Cardiac muscle cell (in vitro differentiated cells and primary cell): ENCODE data around the gene VSIG10L. TPM values are rescaled to one million over a fixed set of nuclear protein-coding genes. Genes with fewer than 3 reads are reported as not detected.

Source experiments
- DNase-seq, 2 donors: peaks; one replicate each; pipeline versions ENCODE4 v3.0.0 to v3.0.0-alpha.2; 2010 to 2017; ENCODE audit warnings: low read depth in 1 of 2, low spot score in 1 of 2
- H3K27ac ChIP-seq: fragments of 200-600 bp; sonication (generic); 2 replicates; pipeline ENCODE4 v1.5.1; 2016
- H3K27me3 ChIP-seq: fragments of 200-600 bp; sonication (generic); 2 replicates; pipeline ENCODE4 v1.6.0; 2016; ENCODE audit warnings: control low read depth
- H3K36me3 ChIP-seq: fragments of 200-600 bp; sonication (generic); 2 replicates; pipeline ENCODE4 v1.5.1; 2016; ENCODE audit warnings: control low read depth
- H3K4me1 ChIP-seq: fragments of 200-600 bp; sonication (generic); 2 replicates; pipeline ENCODE4 v1.8.1; 2017; ENCODE audit warnings: low read depth, mild to moderate bottlenecking, mixed run types
- H3K4me3 ChIP-seq: fragments of 200-600 bp; sonication (generic); 2 replicates; pipeline ENCODE4 v1.5.1; 2016; ENCODE audit warnings: mild to moderate bottlenecking
- H3K9me3 ChIP-seq: fragments of 200-600 bp; sonication (generic); 2 replicates; pipeline ENCODE4 v1.5.1; 2017; ENCODE audit warnings: low read depth, mild to moderate bottlenecking, control low read depth
- polyA plus RNA-seq: library from polyadenylated mRNA; unstranded; fragments of >200 nt; fragmentation: Nextera tagmentation; extraction: Ambion mirVana; gene quantifications from 2 replicates; pipeline ENCODE4 v1.2.1, GENCODE V29; 2016
- total RNA-seq: library from RNA; depleted of rRNA; stranded (reverse); fragments of >200 nt; gene quantifications from 2 replicates; pipeline ENCODE4 v1.2.3, GENCODE V29; 2016
- TF ChIP-seq, protein P1 (sequence below): IDR thresholded peaks from 2 replicates; pipeline ENCODE4 v1.5.1; 2012; ENCODE audit warnings: low read depth, mild to moderate bottlenecking, low read length

The VSIG10L gene
- total and polyA plus RNA-seq, 2 experiments from 2014 or later, result 5.0 to 9.1 TPM

DNA sequence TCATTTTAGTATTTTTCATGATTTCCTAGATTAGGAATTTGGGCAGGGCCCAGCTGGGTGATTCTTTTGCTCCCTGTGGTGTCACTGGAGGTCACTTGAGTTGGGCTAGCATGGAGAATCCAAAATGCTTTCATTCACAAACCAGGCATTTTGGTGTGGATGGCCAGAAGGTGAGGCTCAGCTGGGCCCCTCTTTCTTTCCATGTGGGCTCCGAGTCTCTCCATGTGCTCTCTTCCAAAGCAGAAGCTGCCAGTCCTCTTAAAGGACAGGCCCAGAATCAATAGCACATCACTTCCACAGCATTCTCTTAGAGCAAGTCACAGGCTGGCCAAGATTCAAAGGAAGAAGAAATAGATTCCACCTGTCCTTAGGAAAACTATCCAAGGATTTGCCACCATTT lies 52.3 kb downstream of the VSIG10L start:
- H3K27ac ChIP-seq, result no peak overlapping the region
- TF ChIP-seq, protein P1, sequence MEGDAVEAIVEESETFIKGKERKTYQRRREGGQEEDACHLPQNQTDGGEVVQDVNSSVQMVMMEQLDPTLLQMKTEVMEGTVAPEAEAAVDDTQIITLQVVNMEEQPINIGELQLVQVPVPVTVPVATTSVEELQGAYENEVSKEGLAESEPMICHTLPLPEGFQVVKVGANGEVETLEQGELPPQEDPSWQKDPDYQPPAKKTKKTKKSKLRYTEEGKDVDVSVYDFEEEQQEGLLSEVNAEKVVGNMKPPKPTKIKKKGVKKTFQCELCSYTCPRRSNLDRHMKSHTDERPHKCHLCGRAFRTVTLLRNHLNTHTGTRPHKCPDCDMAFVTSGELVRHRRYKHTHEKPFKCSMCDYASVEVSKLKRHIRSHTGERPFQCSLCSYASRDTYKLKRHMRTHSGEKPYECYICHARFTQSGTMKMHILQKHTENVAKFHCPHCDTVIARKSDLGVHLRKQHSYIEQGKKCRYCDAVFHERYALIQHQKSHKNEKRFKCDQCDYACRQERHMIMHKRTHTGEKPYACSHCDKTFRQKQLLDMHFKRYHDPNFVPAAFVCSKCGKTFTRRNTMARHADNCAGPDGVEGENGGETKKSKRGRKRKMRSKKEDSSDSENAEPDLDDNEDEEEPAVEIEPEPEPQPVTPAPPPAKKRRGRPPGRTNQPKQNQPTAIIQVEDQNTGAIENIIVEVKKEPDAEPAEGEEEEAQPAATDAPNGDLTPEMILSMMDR, result no peak
- no peaks in the 10 kb centered on the region for H3K9me3 ChIP-seq
- no peaks in the 10 kb centered on the region for H3K4me1 ChIP-seq
- H3K4me3 ChIP-seq, result no peak overlapping the region
- H3K36me3 ChIP-seq, result no peaks in the 10 kb centered on the region
- DNase-seq, result no peak
- H3K27me3 ChIP-seq, result no peaks in the 10 kb centered on the region

DNA sequence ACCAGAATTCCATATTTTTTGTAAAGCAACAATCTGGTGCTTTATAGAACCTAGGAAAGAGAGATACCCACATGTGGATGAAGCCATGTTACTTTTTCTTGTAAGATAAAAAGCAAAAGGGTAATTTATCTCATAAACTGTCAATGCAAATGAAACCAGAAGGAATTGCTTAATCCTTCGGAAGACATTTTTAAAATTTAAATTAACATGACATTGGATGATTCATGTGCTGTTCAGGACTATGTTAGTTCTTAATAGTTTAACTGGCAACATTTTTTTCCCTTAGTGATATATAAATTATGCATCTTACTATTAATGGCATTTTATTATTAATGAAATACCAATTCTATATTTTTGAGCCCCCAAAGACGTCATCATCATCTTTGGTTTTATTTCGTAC lies 56.3 kb downstream of the VSIG10L start:
- Histone ChIP-seq H3K9me3 (no peaks in the 10 kb centered on the region), H3K27ac (no peak overlapping the region), H3K27me3 (no peaks in the 10 kb centered on the region), H3K4me3 (no peak overlapping the region), H3K4me1 (no peaks in the 10 kb centered on the region), H3K36me3 (no peaks in the 10 kb centered on the region)
- TF ChIP-seq, protein P1, result no peak
- DNase-seq, result no peak

DNA sequence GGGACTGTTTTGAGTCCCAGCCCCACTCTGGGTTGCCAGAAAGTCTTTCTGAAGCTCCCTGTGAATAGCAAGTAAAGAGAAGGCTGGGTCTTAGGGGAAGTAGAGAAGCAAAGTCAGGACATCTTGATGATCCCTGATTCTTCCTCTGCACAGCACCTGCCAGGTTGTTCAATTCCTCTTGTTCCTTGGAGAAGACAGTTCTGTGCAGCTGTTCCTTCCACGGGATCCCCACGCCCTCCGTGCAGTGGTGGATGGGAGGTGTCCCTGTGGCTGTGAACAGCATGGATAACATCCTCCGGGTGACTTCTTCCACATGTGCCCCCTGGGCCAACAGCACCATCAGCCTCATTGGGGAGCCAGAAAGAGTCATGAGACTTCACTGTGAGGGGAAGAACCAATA lies 59.6 kb downstream of the VSIG10L start:
- H3K36me3 ChIP-seq, result no peaks in the 10 kb centered on the region
- H3K27me3 ChIP-seq, result no peaks in the 10 kb centered on the region
- H3K9me3 ChIP-seq, result no peaks in the 10 kb centered on the region
- TF ChIP-seq, protein P1, result no peak
- H3K4me3 ChIP-seq, result no peak overlapping the region
- no peak overlapping the region for H3K27ac ChIP-seq
- no peak for DNase-seq
- H3K4me1 ChIP-seq, result no peaks in the 10 kb centered on the region

Other genes with a start within 250 kb of the VSIG10L start
- gene CTU1, start 233.7 kb downstream of the VSIG10L start, total RNA-seq, result 13.5 and 13.8 TPM in 2 replicates
- gene CTU1, start 233.7 kb downstream of the VSIG10L start, polyA plus RNA-seq, result 9.4 and 15.6 TPM in 2 replicates
- gene SIGLEC9, start 217.2 kb downstream of the VSIG10L start, total RNA-seq, result not detected in 2 replicates
- not detected in 2 replicates for gene SIGLEC9, start 217.2 kb downstream of the VSIG10L start, polyA plus RNA-seq
- not detected in 2 replicates for gene SIGLEC7, start 199.8 kb downstream of the VSIG10L start, total RNA-seq
- gene SIGLEC7, start 199.8 kb downstream of the VSIG10L start, polyA plus RNA-seq, result not detected in 2 replicates
- not detected in 2 replicates for gene CD33, start 117.1 kb downstream of the VSIG10L start, total RNA-seq
- gene CD33, start 117.1 kb downstream of the VSIG10L start, polyA plus RNA-seq, result not detected in 2 replicates
- gene SIGLECL1, start 91.1 kb downstream of the VSIG10L start, total RNA-seq, result not detected in 2 replicates
- gene SIGLECL1, start 91.1 kb downstream of the VSIG10L start, polyA plus RNA-seq, result not detected in 2 replicates
- gene IGLON5, start 30.5 kb downstream of the VSIG10L start, total RNA-seq, result 9.7 and 12.6 TPM in 2 replicates
- 1.5 and 3.3 TPM in 2 replicates for gene IGLON5, start 30.5 kb downstream of the VSIG10L start, polyA plus RNA-seq
- 203 and 276 TPM in 2 replicates for gene ETFB, start 24.2 kb upstream of the VSIG10L start, total RNA-seq
- gene ETFB, start 24.2 kb upstream of the VSIG10L start, polyA plus RNA-seq, result 343 and 433 TPM in 2 replicates
- 0.45 TPM in 1 of 2 replicates, not detected in the other for gene CLDND2, start 26.9 kb upstream of the VSIG10L start, total RNA-seq
- 16.5 and 22.3 TPM in 2 replicates for gene CLDND2, start 26.9 kb upstream of the VSIG10L start, polyA plus RNA-seq
- gene NKG7, start 30.5 kb upstream of the VSIG10L start, total RNA-seq, result not detected in 2 replicates
- gene NKG7, start 30.5 kb upstream of the VSIG10L start, polyA plus RNA-seq, result 0.25 and 0.57 TPM in 2 replicates
- gene LIM2, start 45.8 kb upstream of the VSIG10L start, total RNA-seq, result not detected in 2 replicates
- gene LIM2, start 45.8 kb upstream of the VSIG10L start, polyA plus RNA-seq, result not detected in 2 replicates
- gene C19orf84, start 48.5 kb upstream of the VSIG10L start, total RNA-seq, result not detected in 2 replicates
- gene C19orf84, start 48.5 kb upstream of the VSIG10L start, polyA plus RNA-seq, result not detected in 2 replicates
- not detected in 2 replicates for gene SIGLEC10, start 75.5 kb upstream of the VSIG10L start, total RNA-seq
- gene SIGLEC10, start 75.5 kb upstream of the VSIG10L start, polyA plus RNA-seq, result 0.22 and 0.55 TPM in 2 replicates
- not detected in 2 replicates for gene SIGLEC8, start 116.3 kb upstream of the VSIG10L start, total RNA-seq
- not detected in 2 replicates for gene SIGLEC8, start 116.3 kb upstream of the VSIG10L start, polyA plus RNA-seq
- gene CEACAM18, start 136.4 kb upstream of the VSIG10L start, total RNA-seq, result not detected in 2 replicates
- gene CEACAM18, start 136.4 kb upstream of the VSIG10L start, polyA plus RNA-seq, result not detected in 2 replicates
- gene SIGLEC12, start 159.7 kb upstream of the VSIG10L start, total RNA-seq, result not detected in 2 replicates
- not detected in 2 replicates for gene SIGLEC12, start 159.7 kb upstream of the VSIG10L start, polyA plus RNA-seq
- not detected in 2 replicates for gene SIGLEC6, start 189.5 kb upstream of the VSIG10L start, total RNA-seq
- gene SIGLEC6, start 189.5 kb upstream of the VSIG10L start, polyA plus RNA-seq, result not detected in 2 replicates
- 4.4 and 7.0 TPM in 2 replicates for gene ZNF175, start 229.1 kb upstream of the VSIG10L start, total RNA-seq
- gene ZNF175, start 229.1 kb upstream of the VSIG10L start, polyA plus RNA-seq, result 2.3 and 3.6 TPM in 2 replicates